ENCODE data around the gene OTOA.

OTOA gene

GRCh38 chr16:21654466-21654865 is 9.3 kb upstream of the OTOA start:
- POLR2A ChIA-PET = no interaction called here
- CTCF ChIA-PET = interaction anchor here (1.5 to 6.7 kb wide), 4 partner anchors 10 to 54 kb away, joined by 3 to 150 read pairs (median 65); no protein-coding TSS in a partner anchor
- no peak for DNase-seq (ENCODE audit: low read depth, low spot score)
- H3K4me3 ChIP-seq (ENCODE audit: low read depth, low read length) = no peak overlapping the region
- TF ChIP-seq CTCF (IDR thresholded peaks at IDR 0.05; ENCODE audit: insufficient read depth, low read length, missing control alignments) = no peak

GRCh38 chr16:21654881-21655280 is 8.9 kb upstream of the OTOA start:
- ChIA-PET POLR2A (no interaction called here), CTCF (interaction anchor here (1.5 to 6.7 kb wide), 4 partner anchors 10 to 54 kb away, joined by 3 to 150 read pairs (median 65); no protein-coding TSS in a partner anchor)
- H3K4me3 ChIP-seq (ENCODE audit: low read depth, low read length) = no peak overlapping the region
- no peak for DNase-seq (ENCODE audit: low read depth, low spot score)
- TF ChIP-seq CTCF (IDR thresholded peaks at IDR 0.05; ENCODE audit: insufficient read depth, low read length, missing control alignments) = no peak

GRCh38 chr16:21656795-21657768 is 6.7 kb upstream of the OTOA start:
- no peak overlapping the region for H3K4me3 ChIP-seq (ENCODE audit: low read depth, low read length)
- DNase-seq (ENCODE audit: low read depth, low spot score) = no peak
- CTCF ChIA-PET = interaction anchor here (0.6 to 6.7 kb wide), 45 partner anchors 10 to 532 kb away, joined by 3 to 150 read pairs (median 5); no protein-coding TSS in a partner anchor
- POLR2A ChIA-PET = no interaction called here
- TF ChIP-seq CTCF (IDR thresholded peaks at IDR 0.05; ENCODE audit: insufficient read depth, low read length, missing control alignments) = peak; percentile 73

GRCh38 chr16:21659124-21659523 is 4.6 kb upstream of the OTOA start:
- CTCF ChIA-PET = interaction anchor here (0.6 to 6.7 kb wide), 4 partner anchors 15 to 530 kb away, joined by 3 to 150 read pairs (median 48); no protein-coding TSS in a partner anchor
- no peak for DNase-seq (ENCODE audit: low read depth, low spot score)
- H3K4me3 ChIP-seq (ENCODE audit: low read depth, low read length) = no peak overlapping the region
- TF ChIP-seq CTCF (IDR thresholded peaks at IDR 0.05; ENCODE audit: insufficient read depth, low read length, missing control alignments) = no peak
- POLR2A ChIA-PET = no interaction called here

- H3K4me3 ChIP-seq (ENCODE audit: low read depth, low read length) = no peak overlapping the region
- TF ChIP-seq CTCF (IDR thresholded peaks at IDR 0.05; ENCODE audit: insufficient read depth, low read length, missing control alignments) = no peak
- POLR2A ChIA-PET = no interaction called here
- no peak for DNase-seq (ENCODE audit: low read depth, low spot score)
- CTCF ChIA-PET = interaction anchor here (0.6 to 3.4 kb wide), 2 partner anchors 9 to 61 kb away, joined by 3 to 39 read pairs; no protein-coding TSS in a partner anchor
Observed at GRCh38 chr16:21664801-21665492, 1.2 kb downstream of the OTOA start.

GRCh38 chr16:21666772-21667171 is 3.0 kb downstream of the OTOA start:
- no peak for DNase-seq (ENCODE audit: low read depth, low spot score)
- ChIA-PET CTCF (interaction anchor here (1.6 to 3.4 kb wide), 2 partner anchors 10 to 41 kb away, joined by 5 to 39 read pairs; no protein-coding TSS in a partner anchor), POLR2A (no interaction called here)
- no peak overlapping the region for H3K4me3 ChIP-seq (ENCODE audit: low read depth, low read length)
- no peak for TF ChIP-seq CTCF (IDR thresholded peaks at IDR 0.05; ENCODE audit: insufficient read depth, low read length, missing control alignments)
